Measurements from ENCODE around the gene TLK1. TPM values are rescaled to one million over a fixed set of nuclear protein-coding genes. Genes with fewer than 3 reads are reported as not detected.
A peak's percentile ranks its signal among the peaks of the same experiment; 100 is the strongest.

Gene TLK1
- total and polyA plus RNA-seq, 4 donors: 8.5 to 54.4 (median 27.3) TPM

DNA sequence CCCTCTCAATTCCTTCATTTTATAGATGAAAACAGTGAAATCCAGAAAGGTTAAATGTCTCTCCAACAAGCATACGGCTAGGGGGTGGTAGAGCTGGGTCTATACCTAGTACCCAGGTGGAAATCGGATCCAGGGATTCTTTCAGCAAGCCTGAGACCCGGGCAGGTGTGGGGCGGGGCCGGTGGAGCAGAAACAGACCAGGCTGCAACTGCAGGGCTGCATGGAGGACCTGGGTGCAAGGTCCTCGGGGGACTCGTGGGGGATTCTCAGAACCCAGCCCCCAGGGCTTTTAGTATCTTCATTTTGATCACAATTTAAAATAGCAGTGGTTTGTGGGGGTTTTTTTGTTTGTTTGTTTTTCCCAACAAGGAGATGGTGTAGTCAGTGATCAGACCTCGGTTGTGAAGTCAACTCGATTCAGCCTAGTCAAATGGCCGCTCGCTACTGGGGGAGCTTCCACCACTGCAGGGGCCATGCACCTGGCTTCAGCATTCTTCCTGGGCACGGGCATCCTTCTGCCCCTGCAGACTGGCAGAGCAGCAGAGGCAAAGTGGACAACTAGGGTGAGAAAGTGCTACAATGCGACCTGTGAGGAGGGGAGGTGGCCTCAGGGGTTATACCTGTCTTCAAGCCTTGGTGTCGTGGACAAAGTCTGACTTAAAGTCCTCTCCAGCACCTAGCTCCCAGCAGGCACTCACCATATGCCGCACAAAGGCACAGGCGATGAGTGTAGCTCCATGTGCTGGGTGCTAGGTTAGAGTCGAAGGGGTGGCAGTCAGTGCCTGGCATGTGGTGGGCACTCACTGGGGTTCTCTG, 185.4 kb downstream of the TLK1 start:
- peaks cover 0 to 2% (median 0%) of the 10 kb centered on the region in 3 donors for H3K27me3 ChIP-seq (ENCODE audit: control insufficient read depth in 3 of 3, insufficient read depth in 3 of 3, low read length in 2 of 3)
- H3K4me1 ChIP-seq (ENCODE audit: control insufficient read depth in 5 of 5, insufficient read depth in 5 of 5, low read length in 5 of 5): peaks cover 0 to 2% (median 0%) of the 10 kb centered on the region in 5 donors
- no peak overlapping the region for H3K9ac ChIP-seq (ENCODE audit: insufficient read depth in 1 of 2, low read length in 2 of 2)
- 89 to 93% methylated on average over 17 of the region's 17 CpGs for WGBS, 2 donors
- H3K4me3 ChIP-seq: no peak overlapping the region
- no peaks in the 10 kb centered on the region for H3K36me3 ChIP-seq (ENCODE audit: control insufficient read depth in 4 of 4, insufficient read depth in 4 of 4, low read length in 4 of 4)
- H3K9me3 ChIP-seq (ENCODE audit: control insufficient read depth in 4 of 4, insufficient read depth in 3 of 4, low read length in 3 of 4): no peaks in the 10 kb centered on the region
- DNase-seq (no peak), ATAC-seq (ENCODE audit: insufficient read depth, low FRiP score) (no peak)
- no peak overlapping the region for H3K27ac ChIP-seq (ENCODE audit: low read depth in 1 of 2, low read length in 1 of 2)
- TF ChIP-seq, protein P1, sequence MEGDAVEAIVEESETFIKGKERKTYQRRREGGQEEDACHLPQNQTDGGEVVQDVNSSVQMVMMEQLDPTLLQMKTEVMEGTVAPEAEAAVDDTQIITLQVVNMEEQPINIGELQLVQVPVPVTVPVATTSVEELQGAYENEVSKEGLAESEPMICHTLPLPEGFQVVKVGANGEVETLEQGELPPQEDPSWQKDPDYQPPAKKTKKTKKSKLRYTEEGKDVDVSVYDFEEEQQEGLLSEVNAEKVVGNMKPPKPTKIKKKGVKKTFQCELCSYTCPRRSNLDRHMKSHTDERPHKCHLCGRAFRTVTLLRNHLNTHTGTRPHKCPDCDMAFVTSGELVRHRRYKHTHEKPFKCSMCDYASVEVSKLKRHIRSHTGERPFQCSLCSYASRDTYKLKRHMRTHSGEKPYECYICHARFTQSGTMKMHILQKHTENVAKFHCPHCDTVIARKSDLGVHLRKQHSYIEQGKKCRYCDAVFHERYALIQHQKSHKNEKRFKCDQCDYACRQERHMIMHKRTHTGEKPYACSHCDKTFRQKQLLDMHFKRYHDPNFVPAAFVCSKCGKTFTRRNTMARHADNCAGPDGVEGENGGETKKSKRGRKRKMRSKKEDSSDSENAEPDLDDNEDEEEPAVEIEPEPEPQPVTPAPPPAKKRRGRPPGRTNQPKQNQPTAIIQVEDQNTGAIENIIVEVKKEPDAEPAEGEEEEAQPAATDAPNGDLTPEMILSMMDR (IDR thresholded peaks at IDR 0.05; ENCODE audit: control extremely low read depth, extremely low read depth): no peak

DNA sequence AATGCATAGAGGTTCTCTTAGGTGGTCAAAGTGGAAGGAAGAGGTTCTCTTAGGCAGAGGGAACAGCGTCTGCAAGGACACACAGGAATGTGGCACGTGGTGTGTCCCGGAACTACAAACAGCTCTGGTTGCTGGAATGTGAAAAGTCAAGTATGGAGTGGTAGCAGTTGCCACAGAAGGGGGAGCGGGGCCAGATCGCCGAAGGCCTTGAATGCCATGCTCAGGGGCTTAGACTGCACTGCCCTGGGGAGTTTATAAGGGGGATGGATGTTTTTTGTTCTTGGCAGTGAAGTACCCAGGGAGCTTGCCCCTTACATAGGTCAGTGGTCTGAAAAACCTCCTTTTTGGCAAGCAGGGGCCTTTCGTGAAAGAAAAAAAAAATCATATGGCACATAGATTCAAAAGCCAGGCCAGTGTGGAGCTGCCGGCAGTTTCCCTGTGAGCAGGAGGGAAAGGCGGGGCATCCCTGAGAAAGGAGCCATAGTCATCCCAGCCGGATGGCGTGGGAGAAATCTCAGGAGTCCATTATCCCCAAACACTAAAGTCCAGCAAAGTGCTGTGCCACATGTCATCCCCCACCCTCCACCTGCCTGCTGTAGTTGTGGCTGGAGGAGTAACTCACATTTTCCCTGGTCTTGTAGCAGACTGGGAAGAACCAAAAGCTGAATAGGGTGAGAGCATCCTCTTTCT, 186.2 kb downstream of the TLK1 start:
- no peaks in the 10 kb centered on the region for H3K36me3 ChIP-seq (ENCODE audit: control insufficient read depth in 4 of 4, insufficient read depth in 4 of 4, low read length in 4 of 4)
- TF ChIP-seq, protein P1 (IDR thresholded peaks at IDR 0.05; ENCODE audit: control extremely low read depth, extremely low read depth): no peak
- DNase-seq (peak; percentile 36 to 51 (median 46)), ATAC-seq (ENCODE audit: insufficient read depth, low FRiP score) (no peak)
- H3K4me3 ChIP-seq: no peak overlapping the region
- peaks cover 0 to 2% (median 0%) of the 10 kb centered on the region in 5 donors for H3K4me1 ChIP-seq (ENCODE audit: control insufficient read depth in 5 of 5, insufficient read depth in 5 of 5, low read length in 5 of 5)
- WGBS, 2 donors: 75 to 91% methylated on average over 11 of the region's 11 CpGs
- H3K27ac ChIP-seq (ENCODE audit: low read depth in 1 of 2, low read length in 1 of 2): no peak overlapping the region
- H3K27me3 ChIP-seq (ENCODE audit: control insufficient read depth in 3 of 3, insufficient read depth in 3 of 3, low read length in 2 of 3): peaks cover 0 to 2% (median 0%) of the 10 kb centered on the region in 3 donors
- no peaks in the 10 kb centered on the region for H3K9me3 ChIP-seq (ENCODE audit: control insufficient read depth in 4 of 4, insufficient read depth in 3 of 4, low read length in 3 of 4)
- no peak overlapping the region for H3K9ac ChIP-seq (ENCODE audit: insufficient read depth in 1 of 2, low read length in 2 of 2)

- DNase-seq: peak; percentile 84 to 88 (median 87)
- 7 to 10% methylated on average over 65 to 67 of the region's 67 CpGs for WGBS, 2 donors
- H3K9me3 ChIP-seq (ENCODE audit: control insufficient read depth in 4 of 4, insufficient read depth in 3 of 4, low read length in 3 of 4): no peaks in the 10 kb centered on the region
- H3K36me3 ChIP-seq (ENCODE audit: control insufficient read depth in 4 of 4, insufficient read depth in 4 of 4, low read length in 4 of 4): no peaks in the 10 kb centered on the region
- H3K27ac ChIP-seq (ENCODE audit: low read depth in 1 of 2, low read length in 1 of 2): peak overlapping the region; percentile 42 to 76
- peaks cover 0 to 2% (median 0%) of the 10 kb centered on the region in 3 donors for H3K27me3 ChIP-seq (ENCODE audit: control insufficient read depth in 3 of 3, insufficient read depth in 3 of 3, low read length in 2 of 3)
- TF ChIP-seq, protein P1 (IDR thresholded peaks at IDR 0.05; ENCODE audit: control extremely low read depth, extremely low read depth): peak; percentile 86
- peak overlapping the region; percentile 67 for H3K4me3 ChIP-seq
- H3K9ac ChIP-seq (ENCODE audit: insufficient read depth in 1 of 2, low read length in 2 of 2): peak overlapping the region; percentile 49 to 89
- peaks cover 0 to 2% (median 0%) of the 10 kb centered on the region in 5 donors for H3K4me1 ChIP-seq (ENCODE audit: control insufficient read depth in 5 of 5, insufficient read depth in 5 of 5, low read length in 5 of 5)
- peak; percentile 98 for ATAC-seq (ENCODE audit: insufficient read depth, low FRiP score)
Measured at GRCh38 chr2:170973492-170974303, 187.0 kb downstream of the TLK1 start.

Measured in lung (tissue), 12 donors.